Psoas muscle (tissue), 8 donors: ENCODE data around the gene SLCO4A1. TPM values are rescaled to one million over a fixed set of nuclear protein-coding genes. Genes with fewer than 3 reads are reported as not detected.

ENCODE experiments used
- ATAC-seq, 4 donors: fragments of 200-7000 bp; cut with Tn5 transposase; one replicate each; pipeline ENCODE4 v1.9.1; 2020; ENCODE audit warnings: moderate library complexity in 3 of 4, mild to moderate bottlenecking in 2 of 4
- DNase-seq, 2 donors: peaks; one replicate each; pipeline ENCODE4 v3.0.0-alpha.2; 2020
- H3K27ac ChIP-seq: fragments of 200-600 bp; one replicate; pipeline ENCODE4 v1.8.0; 2022
- H3K27me3 ChIP-seq, 3 donors: fragments of 200-600 bp in 1 of 3; one replicate each; pipeline versions ENCODE4 v1.6.1 to v1.8.0; 2013 to 2022; ENCODE audit warnings: low read length in 2 of 3, mild to moderate bottlenecking in 2 of 3, moderate library complexity in 1 of 3; ENCODE audit not compliant: insufficient read depth in 3 of 3
- H3K36me3 ChIP-seq, 2 donors: fragments of 200-600 bp in 1 of 2; one replicate each; pipeline versions ENCODE4 v1.6.1 to v1.8.0; 2013 to 2022; ENCODE audit warnings: low read depth in 1 of 2, mild to moderate bottlenecking in 1 of 2, moderate library complexity in 1 of 2; ENCODE audit not compliant: insufficient read depth in 1 of 2
- H3K4me1 ChIP-seq: fragments of 200-600 bp; one replicate; pipeline ENCODE4 v1.8.0; 2022
- H3K4me3 ChIP-seq: fragments of 200-600 bp; one replicate; pipeline ENCODE4 v1.8.0; 2022; ENCODE audit warnings: mild to moderate bottlenecking
- H3K9me3 ChIP-seq: fragments of 200-600 bp; one replicate; pipeline ENCODE4 v1.8.0; 2022
- CTCF ChIP-seq: fragments of 200-600 bp; IDR thresholded peaks from one replicate; pipeline ENCODE4 v1.8.0; 2022; ENCODE audit warnings: antibody characterized with exemption
- WGBS, 3 donors: extraction: QIAGEN DNeasy Blood & Tissue Kit; methylation state at CpG; one replicate each; pipeline versions ENCODE4 v1.1.6 to v1.1.7; 2013; 5-methylcytosine and 5-hydroxymethylcytosine counted together
- intact Hi-C, 2 donors: fragments of 100-400 bp; cut with DNase I; formaldehyde crosslinking; loops; one replicate each; pipeline versions ENCODE4 v1.11.0 to v1.14.2; 2022
- polyA plus RNA-seq, 3 donors: library from polyadenylated mRNA; stranded (reverse); fragments of 200-250 nt; gene quantifications; one replicate each; pipeline ENCODE4 v1.2.3, GENCODE V29; 2013
- total RNA-seq, 4 donors: library from RNA; stranded (reverse); fragmentation: NEBNext Ultra II Directional in 2 of 4; extraction: Animal tissue kit (Norgen Biotek cat#: 25700) in 2 of 4; gene quantifications; one replicate each; pipeline versions ENCODE4 v1.2.1 to v1.2.4, GENCODE V29; 2021 to 2023
- donor health status: healthy with polysubstance abuse.
- donor health status: DM: no; HTN: no; CAD: no; lungs with moderate emphysema.
- donor health status: Bipolar disorder and iron deficiency.
- donor health status: healthy.
- donor health status: DM: yes; HTN: yes; CAD: no.
- donor health status: DM: no; HTN: no; CAD: no.
- donor health status: DM: no; HTN: no; CAD: no.
- donor health status: DM: yes; HTN: yes; CAD: no.

The SLCO4A1 gene
- total and polyA plus RNA-seq, 7 donors: 5.3 to 38.5 (median 9.8) TPM

- no peak overlapping the region for H3K27ac ChIP-seq
- no peaks in the 10 kb centered on the region for H3K4me1 ChIP-seq
- H3K9me3 ChIP-seq: no peaks in the 10 kb centered on the region
- no peak for ATAC-seq
- intact Hi-C loops: no loop called here
- no peak for TF ChIP-seq CTCF
- no peaks in the 10 kb centered on the region for H3K36me3 ChIP-seq
- 93 to 96% (median 95%) methylated on average over 18 of the region's 18 CpGs for WGBS, 3 donors
- H3K4me3 ChIP-seq: no peak overlapping the region
- peaks cover 0 to 4% (median 0%) of the 10 kb centered on the region in 3 donors for H3K27me3 ChIP-seq
- no peak for DNase-seq
Measured at GRCh38 chr20:62664019-62664971, 22.0 kb downstream of the SLCO4A1 start.

- H3K36me3 ChIP-seq: no peaks in the 10 kb centered on the region
- peaks cover 0 to 4% (median 0%) of the 10 kb centered on the region in 3 donors for H3K27me3 ChIP-seq
- H3K4me3 ChIP-seq: no peak overlapping the region
- intact Hi-C loops: loop anchor here (5.0 kb wide), 1 partner anchor 127 kb away; no protein-coding TSS in a partner anchor
- no peak for TF ChIP-seq CTCF
- no peaks in the 10 kb centered on the region for H3K4me1 ChIP-seq
- DNase-seq (no peak), ATAC-seq (no peak)
- H3K27ac ChIP-seq: no peak overlapping the region
- 86 to 88% (median 88%) methylated on average over 9 to 12 of the region's 12 CpGs for WGBS, 3 donors
- H3K9me3 ChIP-seq: no peaks in the 10 kb centered on the region
Measured at GRCh38 chr20:62665153-62665754, 23.0 kb downstream of the SLCO4A1 start.

- Histone ChIP-seq H3K4me1 (no peaks in the 10 kb centered on the region), H3K27me3 (peaks cover 0 to 4% (median 0%) of the 10 kb centered on the region in 3 donors), H3K4me3 (no peak overlapping the region), H3K36me3 (no peaks in the 10 kb centered on the region), H3K9me3 (no peaks in the 10 kb centered on the region), H3K27ac (no peak overlapping the region)
- WGBS, 3 donors: 66 to 77% (median 74%) methylated on average over 27 to 28 of the region's 33 CpGs
- TF ChIP-seq CTCF: no peak
- intact Hi-C loops: loop anchor here (5.0 kb wide), 1 partner anchor 126 kb away; no protein-coding TSS in a partner anchor
- no peak for DNase-seq
- no peak for ATAC-seq
Measured at GRCh38 chr20:62665826-62666735, 23.8 kb downstream of the SLCO4A1 start.

GRCh38 chr20:62666736-62667529, 24.6 kb downstream of the SLCO4A1 start:
- WGBS, 3 donors: 55 to 66% (median 64%) methylated on average over 27 of the region's 27 CpGs
- intact Hi-C loops: loop anchor here (5.0 kb wide), 1 partner anchor 125 kb away; no protein-coding TSS in a partner anchor

More at GRCh38 chr20:62666736-62667529, 24.6 kb downstream of the SLCO4A1 start:
- H3K4me3 ChIP-seq: no peak overlapping the region
- peak; percentile 49 to 70 for DNase-seq
- peak in 2 of 4 donors; percentile 8 to 22 for ATAC-seq
- H3K27ac ChIP-seq: no peak overlapping the region
- H3K9me3 ChIP-seq: no peaks in the 10 kb centered on the region
- H3K36me3 ChIP-seq: no peaks in the 10 kb centered on the region
- TF ChIP-seq CTCF: no peak
- H3K4me1 ChIP-seq: no peaks in the 10 kb centered on the region
- H3K27me3 ChIP-seq: peaks cover 0 to 4% (median 0%) of the 10 kb centered on the region in 3 donors
